ENCODE results near the gene ZNF837.

Gene ZNF837

GRCh38 chr19:58346961-58347929 is 33.6 kb downstream of the ZNF837 start:
- Histone ChIP-seq H3K4me3 (ENCODE audit: low read length) (peak overlapping the region; percentile 81), H3K27me3 (ENCODE audit: low read depth, low read length) (no peaks in the 10 kb centered on the region), H3K4me2 (ENCODE audit: low read length) (peak overlapping the region; percentile 59), H3K9me3 (ENCODE audit: insufficient read depth, low read length) (no peaks in the 10 kb centered on the region), H3K27ac (ENCODE audit: low read length) (0 out of 2 replicates have a peak overlapping the region, but pooled peaks have one; percentile 4), H2AFZ (ENCODE audit: low read depth, low read length) (peak overlapping the region; percentile 19; the same call in 1 of the 2 replicates), H3K79me2 (ENCODE audit: low read length) (no peaks in the 10 kb centered on the region; the same call in 1 of the 2 replicates), H3K4me1 (ENCODE audit: low read length) (peaks cover 3% of the 10 kb centered on the region; the same call in 1 of the 2 replicates), H4K20me1 (ENCODE audit: insufficient read depth, low read length) (no peaks in the 10 kb centered on the region), H3K9ac (ENCODE audit: low read length) (peak overlapping the region; percentile 71), H3K36me3 (replicated peaks; ENCODE audit: low read depth, low read length) (no peaks in the 10 kb centered on the region)
- TF ChIP-seq EZH2phosphoT487 (IDR thresholded peaks at IDR 0.05; ENCODE audit: low read depth): no peak
- TF ChIP-seq, protein P1, sequence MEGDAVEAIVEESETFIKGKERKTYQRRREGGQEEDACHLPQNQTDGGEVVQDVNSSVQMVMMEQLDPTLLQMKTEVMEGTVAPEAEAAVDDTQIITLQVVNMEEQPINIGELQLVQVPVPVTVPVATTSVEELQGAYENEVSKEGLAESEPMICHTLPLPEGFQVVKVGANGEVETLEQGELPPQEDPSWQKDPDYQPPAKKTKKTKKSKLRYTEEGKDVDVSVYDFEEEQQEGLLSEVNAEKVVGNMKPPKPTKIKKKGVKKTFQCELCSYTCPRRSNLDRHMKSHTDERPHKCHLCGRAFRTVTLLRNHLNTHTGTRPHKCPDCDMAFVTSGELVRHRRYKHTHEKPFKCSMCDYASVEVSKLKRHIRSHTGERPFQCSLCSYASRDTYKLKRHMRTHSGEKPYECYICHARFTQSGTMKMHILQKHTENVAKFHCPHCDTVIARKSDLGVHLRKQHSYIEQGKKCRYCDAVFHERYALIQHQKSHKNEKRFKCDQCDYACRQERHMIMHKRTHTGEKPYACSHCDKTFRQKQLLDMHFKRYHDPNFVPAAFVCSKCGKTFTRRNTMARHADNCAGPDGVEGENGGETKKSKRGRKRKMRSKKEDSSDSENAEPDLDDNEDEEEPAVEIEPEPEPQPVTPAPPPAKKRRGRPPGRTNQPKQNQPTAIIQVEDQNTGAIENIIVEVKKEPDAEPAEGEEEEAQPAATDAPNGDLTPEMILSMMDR (IDR thresholded peaks at IDR 0.05; ENCODE audit: low read depth, low read length): no peak

DNA sequence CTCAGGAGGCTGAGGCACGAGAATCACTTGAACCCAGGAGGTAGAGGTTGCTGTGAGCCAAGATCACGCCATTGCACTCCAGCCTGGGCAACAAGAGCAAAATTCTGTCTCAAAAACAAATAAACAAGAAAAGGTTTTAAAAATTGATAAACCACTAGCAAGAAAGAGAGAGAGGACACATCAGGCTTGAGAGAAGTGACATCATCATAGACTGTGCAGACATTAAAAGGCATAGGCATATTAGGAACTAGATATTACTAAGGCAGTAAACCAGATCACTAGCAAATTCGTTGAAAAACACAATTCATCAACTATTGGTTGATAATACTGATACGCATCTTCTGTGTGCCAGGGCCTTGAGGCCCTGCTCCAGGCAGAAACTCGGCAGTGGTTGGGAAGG is 35.3 kb downstream of the ZNF837 start:
- Histone ChIP-seq H4K20me1 (ENCODE audit: insufficient read depth, low read length) (no peaks in the 10 kb centered on the region), H3K4me2 (ENCODE audit: low read length) (no peak overlapping the region), H3K27me3 (ENCODE audit: low read depth, low read length) (no peaks in the 10 kb centered on the region), H3K9ac (ENCODE audit: low read length) (no peak overlapping the region), H3K27ac (ENCODE audit: low read length) (no peak overlapping the region), H3K4me1 (ENCODE audit: low read length) (peaks cover 3% of the 10 kb centered on the region; the same call in 1 of the 2 replicates), H2AFZ (ENCODE audit: low read depth, low read length) (no peak overlapping the region), H3K9me3 (ENCODE audit: insufficient read depth, low read length) (no peaks in the 10 kb centered on the region), H3K4me3 (ENCODE audit: low read length) (no peak overlapping the region), H3K79me2 (ENCODE audit: low read length) (no peaks in the 10 kb centered on the region; the same call in 1 of the 2 replicates), H3K36me3 (replicated peaks; ENCODE audit: low read depth, low read length) (peaks cover 2% of the 10 kb centered on the region)
- no peak for TF ChIP-seq EZH2phosphoT487 (IDR thresholded peaks at IDR 0.05; ENCODE audit: low read depth)
- TF ChIP-seq, protein P1 (IDR thresholded peaks at IDR 0.05; ENCODE audit: low read depth, low read length): no peak

DNA sequence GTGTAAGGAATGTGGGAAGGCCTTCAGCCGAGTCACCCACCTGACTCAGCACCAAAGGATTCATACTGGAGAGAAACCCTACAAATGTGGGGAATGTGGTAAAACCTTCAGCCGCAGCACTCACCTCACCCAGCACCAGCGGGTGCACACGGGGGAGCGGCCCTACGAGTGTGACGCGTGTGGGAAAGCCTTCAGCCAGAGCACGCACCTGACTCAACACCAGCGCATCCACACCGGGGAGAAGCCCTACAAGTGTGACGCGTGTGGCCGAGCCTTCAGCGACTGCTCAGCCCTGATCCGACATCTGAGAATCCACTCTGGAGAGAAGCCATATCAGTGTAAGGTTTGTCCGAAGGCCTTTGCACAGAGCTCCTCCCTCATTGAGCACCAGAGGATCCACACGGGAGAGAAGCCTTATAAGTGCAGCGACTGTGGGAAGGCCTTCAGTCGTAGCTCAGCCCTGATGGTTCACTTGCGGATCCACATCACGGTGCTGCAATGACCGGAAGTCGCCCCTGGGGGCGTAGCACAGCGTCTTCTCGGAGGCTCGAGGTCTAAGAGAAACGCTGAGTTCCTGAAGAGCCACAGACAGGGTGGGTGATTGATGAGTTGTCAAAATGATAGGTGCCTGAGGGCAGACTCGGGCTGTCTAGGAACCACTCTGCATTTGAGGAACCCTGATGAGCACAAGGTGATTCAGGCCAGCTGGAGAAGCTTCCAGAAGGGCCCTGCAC is 41.8 kb downstream of the ZNF837 start:
- H2AFZ ChIP-seq (ENCODE audit: low read depth, low read length): no peak overlapping the region
- no peaks in the 10 kb centered on the region for H4K20me1 ChIP-seq (ENCODE audit: insufficient read depth, low read length)
- no peak for TF ChIP-seq EZH2phosphoT487 (IDR thresholded peaks at IDR 0.05; ENCODE audit: low read depth)
- TF ChIP-seq, protein P1 (IDR thresholded peaks at IDR 0.05; ENCODE audit: low read depth, low read length): no peak
- no peaks in the 10 kb centered on the region for H3K4me1 ChIP-seq (ENCODE audit: low read length)
- no peak overlapping the region for H3K4me2 ChIP-seq (ENCODE audit: low read length)
- H3K79me2 ChIP-seq (ENCODE audit: low read length): no peaks in the 10 kb centered on the region
- no peak overlapping the region for H3K27ac ChIP-seq (ENCODE audit: low read length)
- no peaks in the 10 kb centered on the region for H3K9me3 ChIP-seq (ENCODE audit: insufficient read depth, low read length)
- no peak overlapping the region for H3K9ac ChIP-seq (ENCODE audit: low read length)
- H3K27me3 ChIP-seq (ENCODE audit: low read depth, low read length): no peaks in the 10 kb centered on the region
- H3K4me3 ChIP-seq (ENCODE audit: low read length): no peak overlapping the region
- H3K36me3 ChIP-seq (replicated peaks; ENCODE audit: low read depth, low read length): peaks cover 20% of the 10 kb centered on the region

- no peaks in the 10 kb centered on the region for H4K20me1 ChIP-seq (ENCODE audit: insufficient read depth, low read length)
- H3K79me2 ChIP-seq (ENCODE audit: low read length): no peaks in the 10 kb centered on the region
- no peak overlapping the region for H2AFZ ChIP-seq (ENCODE audit: low read depth, low read length)
- no peak overlapping the region for H3K4me2 ChIP-seq (ENCODE audit: low read length)
- H3K4me1 ChIP-seq (ENCODE audit: low read length): no peaks in the 10 kb centered on the region
- no peak overlapping the region for H3K4me3 ChIP-seq (ENCODE audit: low read length)
- TF ChIP-seq, protein P1 (IDR thresholded peaks at IDR 0.05; ENCODE audit: low read depth, low read length): no peak
- no peak for TF ChIP-seq EZH2phosphoT487 (IDR thresholded peaks at IDR 0.05; ENCODE audit: low read depth)
- H3K9me3 ChIP-seq (ENCODE audit: insufficient read depth, low read length): no peaks in the 10 kb centered on the region
- no peak overlapping the region for H3K9ac ChIP-seq (ENCODE audit: low read length)
- no peaks in the 10 kb centered on the region for H3K27me3 ChIP-seq (ENCODE audit: low read depth, low read length)
- peaks cover 20% of the 10 kb centered on the region for H3K36me3 ChIP-seq (replicated peaks; ENCODE audit: low read depth, low read length)
- no peak overlapping the region for H3K27ac ChIP-seq (ENCODE audit: low read length)
Measured at GRCh38 chr19:58338336-58338735, 42.5 kb downstream of the ZNF837 start.
